Stimulated activated CD4-positive, alpha-beta T cell treated with anti-CD3 and anti-CD28 coated beads, TNF-alpha, amount 100 ng/mL, for 4 hours (primary cell): ENCODE results near the gene HARBI1.
A peak's percentile ranks its signal among the peaks of the same experiment; 100 is the strongest.
"Not testable (repeated sequence)": the region's sequence is repeated elsewhere in the genome, so short reads cannot be mapped to it uniquely, and the experiment has no call there.

ENCODE experiments used
- DNase-seq, 3 experiments: peaks; one replicate each; pipeline ENCODE4 v3.0.0-alpha.2; 2020; ENCODE audit warnings: low read depth in 3 of 3

The HARBI1 gene

GRCh38 chr11:46597155-46597554 is 19.9 kb downstream of the HARBI1 start:
- no peak for DNase-seq

GRCh38 chr11:46594785-46595184 is 22.2 kb downstream of the HARBI1 start:
- no peak for DNase-seq

- DNase-seq: no peak
Observed at GRCh38 chr11:46594374-46594700, 22.7 kb downstream of the HARBI1 start.

GRCh38 chr11:46593550-46594373 is 23.3 kb downstream of the HARBI1 start, which contains the start of gene AMBRA1:
TSS of gene AMBRA1 (minus strand) at chr11:46594023. CDS start at chr11:46548380, 45,643 bp downstream.
- DNase-seq: peak; percentile 65 to 75 (median 66)

GRCh38 chr11:46590740-46591605 is 26.1 kb downstream of the HARBI1 start:
- DNase-seq: no peak

- no peak for DNase-seq
Observed at GRCh38 chr11:46588915-46589314, 28.1 kb downstream of the HARBI1 start.

- no peak for DNase-seq
Observed at GRCh38 chr11:46588131-46588530, 28.9 kb downstream of the HARBI1 start.

- DNase-seq: not testable (repeated sequence)
Observed at GRCh38 chr11:46583513-46583912, 33.5 kb downstream of the HARBI1 start.

- no peak for DNase-seq
Observed at GRCh38 chr11:46582588-46582987, 34.4 kb downstream of the HARBI1 start.

- no peak for DNase-seq
Observed at GRCh38 chr11:46577058-46577457, 40.0 kb downstream of the HARBI1 start.

GRCh38 chr11:46574656-46575055 is 42.4 kb downstream of the HARBI1 start:
- DNase-seq: no peak

- DNase-seq: no peak
Observed at GRCh38 chr11:46570790-46571398, 46.1 kb downstream of the HARBI1 start.

- DNase-seq: no peak
Observed at GRCh38 chr11:46565232-46565840, 51.7 kb downstream of the HARBI1 start.

GRCh38 chr11:46564459-46564858 is 52.6 kb downstream of the HARBI1 start:
- no peak for DNase-seq

- DNase-seq: no peak
Observed at GRCh38 chr11:46562527-46562926, 54.5 kb downstream of the HARBI1 start.

GRCh38 chr11:46560300-46560991 is 56.6 kb downstream of the HARBI1 start:
- no peak for DNase-seq

GRCh38 chr11:46559815-46560214 is 57.2 kb downstream of the HARBI1 start:
- DNase-seq: no peak

- no peak for DNase-seq
Observed at GRCh38 chr11:46557684-46558151, 59.3 kb downstream of the HARBI1 start.

- no peak for DNase-seq
Observed at GRCh38 chr11:46555267-46556054, 61.6 kb downstream of the HARBI1 start.
